ENCODE results near the gene LMCD1.
"Not testable (repeated sequence)": the region's sequence is repeated elsewhere in the genome, so short reads cannot be mapped to it uniquely, and the experiment has no call there.

Gene LMCD1

DNA sequence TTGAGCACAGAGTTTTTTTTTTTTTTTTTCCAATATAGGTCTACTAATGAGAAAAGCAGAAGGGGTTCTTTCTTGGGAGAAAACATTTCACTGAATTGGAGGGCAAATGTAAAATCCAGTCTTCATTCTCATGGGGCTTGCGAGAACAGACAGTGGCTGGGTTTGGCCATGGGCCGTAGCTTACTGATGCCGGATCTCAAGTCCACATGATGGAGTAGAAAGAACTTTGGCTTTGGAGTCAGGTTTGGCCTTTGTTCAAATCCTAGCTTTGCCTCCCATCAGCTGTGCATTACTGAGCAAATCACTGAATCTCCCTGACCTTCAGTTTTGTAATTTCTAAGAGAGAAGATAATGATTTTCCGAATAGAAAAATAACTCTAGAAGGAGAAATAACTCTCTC, 59.7 kb downstream of the LMCD1 start:
- DNase-seq (ENCODE audit: low spot score): no peak

DNA sequence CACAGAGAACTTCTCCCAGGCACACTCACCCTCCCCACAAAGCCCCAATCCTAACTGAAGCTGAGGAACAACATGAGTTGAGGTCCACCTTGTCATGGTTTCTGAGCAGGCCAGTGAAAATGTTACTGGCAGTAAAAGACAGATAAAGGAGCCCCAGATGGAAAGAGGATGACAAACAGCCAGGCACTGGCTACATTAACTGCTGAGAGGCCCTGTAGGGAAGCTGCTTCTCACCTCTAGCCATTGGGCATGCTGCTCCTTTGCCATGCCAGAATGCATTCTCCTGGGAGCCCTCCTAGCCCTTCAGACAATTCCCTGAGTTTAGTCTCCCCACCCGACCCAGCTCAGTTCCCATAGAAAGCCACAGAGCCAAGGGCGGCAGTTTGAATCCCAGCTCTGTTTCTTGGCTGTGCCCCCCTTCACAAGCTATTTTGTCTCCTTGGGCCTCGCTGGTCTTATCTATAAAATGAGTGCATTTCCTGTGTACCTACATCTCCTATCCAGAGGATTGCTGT, 60.5 kb downstream of the LMCD1 start:
- DNase-seq (ENCODE audit: low spot score): no peak

DNA sequence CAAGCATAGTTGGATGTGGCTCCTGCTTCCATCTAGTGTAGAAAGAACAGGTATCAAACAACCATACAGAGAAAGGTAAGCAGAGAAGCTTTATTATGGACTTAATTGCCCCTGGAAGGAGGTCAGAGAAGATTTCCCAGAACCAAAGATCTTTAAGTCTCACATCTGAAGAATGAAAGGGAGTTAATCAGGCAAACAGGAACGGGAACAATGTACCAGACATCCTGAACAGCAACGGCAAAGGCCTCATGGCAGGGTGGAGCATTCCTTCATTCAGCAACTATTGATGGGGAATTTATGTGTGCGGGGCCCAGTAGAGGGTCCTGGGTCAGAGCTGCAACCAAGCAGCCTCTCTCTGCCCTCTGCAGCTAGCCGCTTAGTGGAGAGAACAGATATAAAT, 61.5 kb downstream of the LMCD1 start:
- no peak for DNase-seq (ENCODE audit: low spot score)

DNA sequence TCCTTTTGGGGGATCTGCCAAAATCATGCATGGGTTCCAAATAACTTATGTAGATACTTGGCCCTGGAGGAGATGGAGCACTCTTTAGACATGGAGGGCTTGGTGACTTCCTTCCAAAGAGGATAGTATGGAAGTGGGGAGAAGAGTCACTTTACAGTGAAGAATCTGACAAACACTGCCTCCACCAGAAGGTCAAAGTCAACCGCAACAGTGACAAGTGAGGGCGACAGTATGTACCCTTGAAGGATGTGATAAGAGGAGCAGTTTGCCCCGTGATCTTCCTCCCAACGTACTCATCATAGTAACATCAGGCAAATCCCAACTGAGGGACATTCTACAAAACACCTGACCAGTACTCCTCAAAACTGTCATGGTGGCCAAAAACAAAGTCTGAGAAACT, 62.0 kb downstream of the LMCD1 start:
- no peak for DNase-seq (ENCODE audit: low spot score)

DNA sequence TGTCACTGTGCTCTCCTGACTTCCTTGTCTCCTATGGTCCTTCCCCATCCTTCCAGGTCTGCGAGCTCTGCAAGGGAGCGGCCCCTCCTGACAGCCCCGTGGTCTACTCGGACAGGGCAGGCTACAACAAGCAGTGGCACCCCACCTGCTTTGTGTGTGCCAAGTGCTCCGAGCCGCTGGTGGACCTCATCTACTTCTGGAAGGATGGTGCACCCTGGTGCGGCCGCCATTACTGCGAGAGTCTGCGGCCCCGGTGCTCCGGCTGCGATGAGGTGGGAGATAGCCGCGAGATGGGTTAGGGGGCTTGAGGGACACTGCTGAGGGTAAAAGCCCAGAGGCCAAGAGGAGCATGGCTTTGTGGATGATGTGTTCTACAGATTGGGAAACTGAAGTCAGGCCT, 63.8 kb downstream of the LMCD1 start:
- DNase-seq (ENCODE audit: low spot score): no peak

DNA sequence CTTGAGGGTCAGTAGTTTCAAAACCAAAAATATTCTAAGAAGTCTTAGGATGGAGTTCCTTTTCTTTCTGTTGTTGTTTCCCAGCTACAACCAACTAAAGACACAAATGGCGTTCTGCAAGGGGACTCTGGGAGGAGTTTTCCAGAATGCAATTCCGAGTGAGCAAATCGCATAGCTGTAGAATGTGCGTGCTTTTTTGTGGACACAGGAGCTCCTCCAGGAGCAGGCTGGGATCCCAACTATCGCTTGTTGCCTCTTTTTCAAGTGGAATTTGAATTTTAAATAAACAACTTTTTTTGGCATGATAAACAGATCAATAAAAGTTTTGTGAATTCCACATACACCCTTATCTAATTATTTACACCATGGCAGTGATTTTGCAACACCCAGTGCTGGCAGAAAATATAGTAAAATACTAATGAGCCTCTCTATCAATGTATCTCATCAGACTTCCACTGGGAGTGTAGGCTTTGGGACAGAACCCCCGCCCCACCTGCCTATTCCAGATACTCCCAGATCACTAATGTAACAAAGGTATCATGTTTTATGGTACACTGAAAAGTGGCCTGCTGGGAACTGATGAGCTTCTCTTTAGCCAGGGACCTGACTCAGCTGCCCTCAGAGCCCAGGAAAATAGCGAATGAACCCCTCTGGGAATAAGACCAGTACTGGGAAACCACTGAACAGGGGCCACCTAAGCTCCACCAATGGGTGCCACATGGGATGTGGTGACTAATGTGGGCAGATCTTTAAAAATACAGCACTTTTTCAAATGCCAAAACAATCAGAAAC, 66.4 kb downstream of the LMCD1 start:
- DNase-seq (ENCODE audit: low spot score): no peak

DNA sequence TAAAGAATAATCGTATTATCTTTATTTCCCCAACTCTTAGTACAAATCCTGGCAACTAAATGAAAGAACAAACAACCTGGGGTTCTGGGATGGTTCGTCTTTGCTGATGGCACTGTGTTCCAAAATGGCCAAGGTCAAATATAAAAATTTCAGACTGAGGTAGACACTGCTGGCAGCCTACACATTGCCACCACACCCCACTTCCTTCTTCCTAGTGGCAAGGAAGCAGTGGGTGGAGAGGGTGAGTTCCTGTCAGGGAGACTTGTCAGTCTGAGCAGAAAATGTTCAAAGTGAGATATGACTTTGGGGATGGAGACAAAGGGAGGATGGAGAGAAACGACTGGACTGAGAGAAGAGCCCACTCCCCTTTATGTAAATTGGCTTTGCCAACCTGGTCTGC, 69.6 kb downstream of the LMCD1 start:
- no peak for DNase-seq (ENCODE audit: low spot score)

DNA sequence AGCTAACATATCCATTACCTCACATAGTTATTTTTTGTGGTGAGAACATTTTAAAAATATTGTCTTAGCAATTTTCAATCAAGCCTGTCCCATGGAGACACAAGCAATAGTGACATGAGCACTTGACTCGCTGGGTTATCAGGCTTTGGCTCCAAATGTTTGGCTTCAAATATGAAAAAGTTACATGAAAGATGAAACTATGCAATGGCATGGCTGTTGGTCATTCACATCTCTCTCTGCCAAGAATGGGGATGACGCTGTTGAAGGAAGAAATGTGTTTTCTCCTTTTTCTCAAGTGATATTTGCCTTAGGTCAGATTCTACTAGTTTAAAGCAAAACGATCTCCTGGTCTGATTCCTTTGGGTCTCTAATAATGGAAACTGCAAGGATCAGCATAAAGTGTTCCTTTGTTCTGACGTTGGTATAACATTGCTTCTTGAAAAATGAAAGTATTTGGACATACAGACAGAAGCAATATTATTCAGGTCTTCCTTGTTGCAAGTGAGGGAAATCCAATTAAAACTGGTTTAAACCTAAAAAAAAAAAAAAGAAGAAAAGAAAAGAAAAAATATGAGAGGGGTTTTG, 71.8 kb downstream of the LMCD1 start:
- no peak for DNase-seq (ENCODE audit: low spot score)

DNA sequence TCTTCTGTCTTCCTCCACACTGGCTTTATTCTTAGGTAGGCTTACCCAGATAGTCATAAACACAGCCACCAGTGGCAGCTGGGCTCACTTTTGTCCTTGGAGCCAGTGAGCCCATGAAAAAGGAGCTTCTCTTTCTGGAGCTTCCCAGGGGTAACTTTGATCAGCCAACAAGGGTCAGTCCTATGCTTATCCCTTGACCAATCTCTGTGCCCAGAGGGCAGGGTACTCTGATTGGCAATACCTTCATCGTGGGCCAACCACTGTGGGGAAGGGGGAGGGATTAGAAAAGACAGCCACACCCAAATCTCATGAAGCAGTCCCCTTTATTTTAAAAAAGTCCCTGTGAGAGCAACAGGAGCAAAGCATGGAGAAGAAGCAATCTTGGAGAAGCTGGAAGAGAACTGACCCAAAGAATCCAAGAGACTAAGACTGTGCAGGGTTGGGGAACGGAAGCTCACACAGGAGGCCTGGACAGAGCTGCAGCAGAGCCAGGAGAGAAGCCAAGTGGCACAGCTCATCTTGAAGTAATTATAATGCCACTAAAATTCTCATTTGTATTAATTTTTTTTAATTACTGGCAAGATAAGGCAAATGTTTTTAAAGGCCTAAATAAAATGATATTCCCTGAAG, 72.5 kb downstream of the LMCD1 start:
- no peak for DNase-seq (ENCODE audit: low spot score)

DNA sequence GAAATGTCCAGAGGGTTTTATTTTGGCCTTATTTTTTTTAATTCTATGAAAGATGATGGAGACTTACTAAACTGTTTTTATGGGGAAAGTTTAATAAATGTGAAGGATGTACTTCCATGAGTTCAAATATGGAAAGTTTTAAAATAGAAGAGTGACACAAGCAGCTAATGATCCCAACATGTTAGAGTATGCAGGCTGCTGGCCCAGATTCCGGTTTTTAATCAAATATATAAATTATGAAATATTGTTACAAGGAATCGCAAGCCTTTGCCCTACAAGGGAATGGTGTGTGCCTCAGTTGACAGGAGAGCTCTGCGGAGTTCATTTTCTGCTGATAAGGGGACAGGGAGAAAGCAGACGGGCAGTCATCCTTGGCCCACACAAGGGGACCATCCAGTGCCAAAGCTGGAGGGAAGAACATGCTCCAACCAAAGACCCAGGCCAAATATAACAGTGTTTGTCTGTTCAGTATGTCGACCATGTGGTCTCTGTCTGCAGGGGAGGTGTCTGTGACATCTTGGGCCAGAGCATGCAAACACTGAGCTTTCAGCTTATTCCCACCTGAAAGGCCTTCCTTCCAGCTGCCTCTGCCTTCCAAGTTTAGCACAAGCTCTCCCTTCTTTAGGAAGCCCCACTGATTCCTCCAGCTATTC, 73.2 kb downstream of the LMCD1 start:
- DNase-seq (ENCODE audit: low spot score): no peak

DNA sequence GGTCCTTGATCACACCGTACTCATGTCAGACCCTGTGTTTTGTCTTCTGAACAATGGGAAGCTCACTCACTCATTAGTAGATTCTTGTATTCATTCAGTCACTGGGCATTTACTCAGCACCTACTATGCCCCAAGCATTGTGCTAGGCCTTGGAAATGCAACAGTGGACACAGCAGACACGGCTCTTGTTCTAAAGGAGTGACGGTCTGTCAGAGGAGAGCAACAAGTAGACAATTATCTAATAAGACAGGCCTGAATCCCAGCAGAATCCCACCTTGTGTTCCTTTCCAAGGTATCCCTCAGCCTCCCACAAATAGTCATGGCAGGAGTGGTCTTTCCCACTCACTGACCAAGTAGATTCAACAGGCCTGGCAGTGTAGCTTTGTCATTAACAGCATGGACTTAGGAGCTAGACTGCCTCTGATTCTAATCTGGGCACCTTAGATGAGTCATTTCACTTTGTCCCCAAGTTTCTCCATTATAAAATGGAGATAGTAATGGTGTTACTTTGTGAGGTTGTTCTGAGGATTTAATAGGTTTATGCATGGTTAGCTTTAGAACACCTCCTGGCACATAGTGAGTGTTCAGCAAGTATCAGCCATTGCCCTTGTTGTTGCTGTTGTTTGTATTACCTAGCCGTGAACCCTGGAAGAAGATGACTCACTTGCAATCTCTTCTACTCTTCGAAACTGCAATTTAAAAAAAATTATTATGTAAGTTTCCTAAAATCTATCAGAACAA, 73.9 kb downstream of the LMCD1 start:
- DNase-seq (ENCODE audit: low spot score): no peak

DNA sequence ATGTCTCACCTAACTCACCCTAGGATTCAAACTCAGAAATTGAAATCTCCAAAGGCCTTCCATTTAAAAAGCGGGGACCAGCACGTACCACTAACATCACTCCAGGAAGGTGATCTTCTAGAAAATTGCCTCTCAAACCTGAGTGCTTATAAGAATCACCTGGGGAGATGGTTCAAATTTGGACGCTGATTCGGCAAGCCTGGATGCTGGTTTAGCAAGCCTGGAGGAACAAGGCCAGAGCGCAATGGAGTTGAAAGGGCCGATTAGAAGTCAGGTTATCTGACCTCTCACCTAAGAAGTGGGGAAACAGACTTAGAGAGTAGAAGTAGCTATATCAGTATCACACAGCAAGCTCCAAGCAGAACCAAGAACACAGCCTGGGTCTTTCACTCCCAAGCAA, 74.8 kb downstream of the LMCD1 start:
- DNase-seq (ENCODE audit: low spot score): no peak

DNA sequence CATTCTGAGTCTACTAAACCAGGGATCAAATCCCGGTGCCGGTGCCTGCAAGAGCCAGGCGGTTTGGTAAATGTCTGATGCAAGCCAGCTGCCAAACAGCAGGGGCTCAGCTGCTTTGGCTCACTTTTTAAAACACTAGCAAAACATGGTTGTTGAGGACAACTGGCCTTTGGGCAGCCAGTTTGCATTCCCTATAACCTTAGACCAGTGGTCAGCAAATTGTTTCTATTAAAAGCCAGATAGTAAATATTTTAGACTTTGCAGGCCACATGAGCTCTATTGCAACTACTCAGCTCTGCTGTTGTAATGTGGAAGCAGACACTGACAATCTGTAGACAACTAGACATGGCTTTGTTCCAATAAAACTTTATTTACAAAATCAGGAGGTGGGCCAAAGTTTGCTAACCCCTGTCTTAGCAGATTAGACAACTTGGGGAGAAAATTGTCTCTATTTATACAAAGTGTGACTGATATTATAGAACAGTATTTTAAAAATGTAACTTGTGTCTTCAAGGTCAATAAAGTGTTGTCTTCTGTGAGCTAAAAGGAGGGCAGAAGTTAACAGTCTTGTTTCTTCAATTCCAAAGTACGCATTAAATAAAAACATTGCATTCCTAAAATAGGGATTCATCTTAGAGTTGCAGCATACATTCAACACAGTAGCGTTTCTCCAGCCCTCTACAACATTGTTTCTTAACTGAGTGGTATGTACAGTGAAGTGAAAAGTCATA, 75.4 kb downstream of the LMCD1 start:
- DNase-seq (ENCODE audit: low spot score): no peak

DNA sequence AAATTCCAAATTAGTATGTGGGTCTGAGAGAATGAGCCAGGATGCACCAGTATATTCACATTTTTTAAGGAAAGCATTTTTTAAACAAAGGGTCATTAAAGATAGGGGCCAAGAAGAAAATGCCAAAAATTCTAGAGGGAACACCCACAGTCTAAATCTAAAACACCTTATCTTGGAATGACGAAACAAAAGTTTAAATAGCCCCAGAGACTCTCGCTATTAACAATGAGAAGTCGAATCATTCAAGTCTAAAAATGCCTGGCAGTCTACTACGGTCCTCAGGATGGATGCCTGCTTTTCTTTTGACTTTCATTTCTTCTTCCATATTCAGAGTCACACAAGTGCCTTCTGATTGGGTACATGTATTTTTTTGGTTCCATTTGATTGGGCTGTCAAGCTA, 76.7 kb downstream of the LMCD1 start:
- DNase-seq (ENCODE audit: low spot score): no peak

DNA sequence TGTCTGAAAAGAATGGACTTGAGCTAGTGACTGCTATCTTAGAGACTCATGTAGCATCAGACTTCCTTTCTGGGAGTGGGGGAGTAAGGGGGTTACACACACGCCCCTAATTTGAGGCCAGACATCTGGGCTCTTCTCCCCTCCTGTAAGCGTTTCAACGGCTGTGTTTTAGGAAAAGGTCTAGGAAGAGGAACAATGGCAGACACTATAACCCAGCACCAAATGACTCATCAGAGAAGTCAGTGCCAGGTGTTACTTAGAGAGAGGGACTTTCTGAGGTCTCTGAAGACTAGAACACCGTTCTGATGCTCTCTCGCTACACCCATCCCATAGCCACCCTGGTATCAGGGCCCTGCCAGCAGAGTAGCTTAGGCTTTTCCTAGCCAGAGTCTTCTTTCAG, 77.5 kb downstream of the LMCD1 start:
- no peak for DNase-seq (ENCODE audit: low spot score)

DNA sequence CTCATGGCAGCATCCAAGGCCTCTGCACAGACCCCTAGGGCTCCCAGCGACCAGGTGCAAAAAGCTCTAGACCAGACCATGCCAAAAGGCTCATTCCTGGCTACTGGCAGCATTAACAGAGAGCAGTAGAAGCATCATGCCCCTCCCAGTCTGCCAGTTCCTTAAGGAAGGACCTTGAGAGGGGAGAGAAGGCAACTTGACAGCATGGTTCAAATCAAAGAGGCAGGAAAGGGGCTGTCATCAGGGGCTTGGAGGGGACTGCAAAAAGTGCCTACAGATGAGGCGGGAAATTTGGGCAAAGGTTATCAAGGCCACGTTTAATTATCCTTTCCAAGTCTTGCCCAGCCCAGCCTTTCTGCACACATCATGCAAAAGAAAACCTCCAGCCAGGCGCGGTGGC, 78.3 kb downstream of the LMCD1 start:
- DNase-seq (ENCODE audit: low spot score): no peak

DNA sequence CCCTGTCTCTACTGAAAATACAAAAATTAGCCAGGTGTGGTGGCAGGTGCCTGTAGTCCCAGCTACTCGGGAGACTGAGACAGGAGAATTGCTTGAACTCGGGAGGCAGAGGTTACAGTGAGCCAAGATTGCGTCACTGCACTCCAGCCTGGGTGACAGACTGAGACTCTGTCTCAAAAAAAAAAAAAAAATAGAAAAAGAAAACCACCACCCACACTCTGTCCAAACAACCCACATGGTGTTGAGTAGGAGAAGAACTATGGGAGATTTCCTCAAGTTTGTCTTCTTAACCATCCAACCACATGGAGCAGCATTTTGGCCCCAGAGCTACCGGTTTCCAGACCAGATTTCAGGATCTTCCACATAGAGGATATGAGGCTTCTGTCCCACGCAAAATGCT, 78.8 kb downstream of the LMCD1 start:
- not testable (repeated sequence) for DNase-seq (ENCODE audit: low spot score)

DNA sequence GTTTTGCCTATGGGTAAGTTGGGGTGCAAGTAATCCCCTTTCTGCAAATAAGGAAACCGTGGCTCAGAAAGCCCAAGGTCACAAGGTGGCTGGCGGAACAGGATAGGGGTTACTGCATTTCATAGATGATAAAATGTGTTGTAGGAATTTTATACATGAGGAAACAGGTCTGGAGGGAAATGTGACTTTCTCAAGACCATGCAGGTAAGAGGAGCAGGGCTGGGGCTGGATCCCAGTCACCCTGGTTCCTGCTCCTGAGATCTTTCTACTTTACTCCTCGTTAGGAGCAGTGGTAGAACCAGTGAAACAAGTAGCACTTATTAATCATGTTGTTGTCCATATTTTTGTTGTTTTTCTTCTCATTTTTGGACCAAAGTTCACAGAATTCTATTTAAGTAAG, 79.8 kb downstream of the LMCD1 start:
- DNase-seq (ENCODE audit: low spot score): no peak

DNA sequence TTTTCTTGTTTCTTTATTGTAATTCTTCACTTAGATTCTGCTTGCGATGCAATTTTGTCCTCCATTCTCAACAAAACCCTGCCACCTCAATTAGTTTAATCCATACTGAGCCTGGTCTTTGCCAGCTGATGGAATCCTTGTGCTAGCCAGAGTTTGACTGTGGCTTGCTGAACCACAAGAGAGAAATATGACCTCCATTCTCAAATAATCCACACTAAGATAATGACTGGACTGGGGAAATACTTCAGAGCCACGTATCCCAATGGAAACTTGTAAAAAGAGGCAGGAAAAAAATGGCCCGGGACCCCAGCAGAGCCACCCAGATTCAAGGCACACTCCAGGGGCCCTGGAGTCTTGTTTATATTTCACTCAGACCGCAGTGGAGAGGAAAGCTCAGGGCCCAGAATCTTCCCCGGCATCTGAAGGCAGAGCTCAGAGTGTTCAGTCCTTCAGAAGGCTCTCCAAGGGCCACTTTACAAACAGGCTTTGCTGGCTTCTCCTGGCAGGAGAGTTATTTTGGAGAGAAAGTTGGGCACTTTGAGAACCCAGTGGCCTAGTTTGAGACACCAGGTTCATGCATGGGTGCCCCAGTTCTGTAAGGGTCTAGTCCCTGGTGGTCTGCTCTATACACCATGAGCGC, 80.3 kb downstream of the LMCD1 start:
- DNase-seq (ENCODE audit: low spot score): no peak

DNA sequence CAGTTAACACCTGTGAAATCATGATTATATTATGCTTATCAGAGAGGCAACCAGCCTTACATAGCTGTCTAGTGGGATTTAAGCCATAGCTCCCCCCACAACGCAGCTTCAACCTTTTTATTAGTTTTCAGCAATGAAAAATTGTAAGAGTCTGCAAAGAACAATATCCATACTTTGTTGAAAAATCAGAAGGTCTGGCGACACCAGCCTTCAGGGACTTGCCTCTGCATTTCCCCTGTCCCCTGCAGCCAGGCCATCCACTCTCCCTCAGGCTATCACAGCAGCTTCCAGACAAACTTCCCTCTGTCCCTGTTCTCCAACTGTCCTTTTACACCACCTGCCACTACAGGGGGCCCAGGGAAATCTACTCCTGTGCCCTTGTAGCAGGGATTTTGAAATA, 83.0 kb downstream of the LMCD1 start:
- DNase-seq (ENCODE audit: low spot score): no peak

Data from cerebellar cortex (tissue), 1 donor.